ENCODE measurements around the gene DGKB.

DGKB gene

DNA sequence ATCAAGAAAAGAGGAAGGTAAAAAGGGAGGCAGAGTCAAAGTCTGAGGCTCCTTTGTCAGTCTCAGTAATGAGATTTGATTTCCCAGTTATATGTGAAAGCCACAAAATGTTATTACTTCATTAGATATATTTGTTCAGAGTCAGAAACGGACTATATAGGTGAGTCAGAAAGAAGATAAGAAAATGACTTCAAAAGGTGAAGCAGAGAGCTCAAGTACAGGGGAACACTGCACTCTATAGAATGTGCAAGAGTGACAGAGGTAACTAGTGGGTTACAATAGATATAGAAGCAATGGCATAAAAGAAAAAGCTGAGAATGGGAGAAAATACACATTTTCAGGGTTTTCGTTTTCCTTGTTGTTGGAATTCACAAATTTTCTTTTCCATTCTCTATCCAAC is 43.3 kb downstream of the DGKB start:
- DNase-seq (ENCODE audit: low spot score), result no peak

- no peak for DNase-seq (ENCODE audit: low spot score)
Measured at GRCh38 chr7:14858866-14859265, 43.7 kb downstream of the DGKB start.

DNA sequence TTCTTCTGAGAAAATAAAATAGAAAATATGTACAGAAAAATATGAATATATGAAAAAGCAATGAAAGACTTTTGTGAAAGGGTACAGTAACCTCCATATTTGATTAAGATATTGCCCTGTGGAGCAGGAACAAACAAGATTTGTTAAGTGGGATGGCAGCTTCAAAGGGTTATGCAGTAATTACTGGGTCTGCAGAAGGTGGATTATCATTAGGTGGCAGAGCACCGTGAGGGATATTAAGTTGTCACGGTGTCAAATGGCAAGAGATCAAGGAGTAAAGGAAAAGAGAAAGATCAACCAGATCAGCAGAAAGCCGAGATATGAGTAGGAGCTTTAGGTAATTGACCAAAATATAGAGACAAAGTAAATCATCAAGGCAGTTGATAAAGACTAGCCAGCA is 44.1 kb downstream of the DGKB start:
- DNase-seq (ENCODE audit: low spot score), result no peak

DNA sequence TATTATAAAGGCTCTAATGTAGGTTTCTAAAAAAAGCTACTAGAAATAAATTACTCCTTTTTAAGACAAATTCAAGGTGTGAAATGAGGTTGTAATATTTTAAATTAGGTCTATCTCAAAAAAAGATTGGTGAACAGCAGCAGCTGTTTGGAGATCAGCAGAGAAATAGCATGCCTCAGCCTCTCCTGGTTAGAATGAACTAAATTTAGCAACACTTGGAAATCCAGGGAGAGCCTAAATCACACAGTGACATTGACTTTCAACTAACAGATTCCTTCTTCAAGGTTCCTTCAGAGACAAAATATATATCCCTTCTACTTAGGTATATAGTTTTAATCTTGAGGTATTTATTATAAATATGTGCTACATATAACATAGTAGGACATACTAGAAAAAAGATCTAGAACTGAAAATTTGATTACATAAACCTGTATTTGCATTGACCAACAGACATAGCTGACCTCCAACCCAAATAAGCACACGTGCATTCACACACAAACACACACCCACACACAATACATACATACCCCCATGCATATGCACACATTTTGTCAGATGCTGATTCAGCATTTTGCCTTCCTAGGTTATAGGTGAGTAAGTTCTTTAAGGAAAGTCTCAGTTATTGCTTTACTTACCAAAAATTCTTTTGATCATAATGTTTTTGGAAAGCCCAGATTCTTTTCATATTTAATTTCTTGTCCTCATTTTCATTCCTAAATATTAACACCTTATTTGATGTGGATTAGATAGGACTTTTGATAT is 47.3 kb downstream of the DGKB start:
- DNase-seq (ENCODE audit: low spot score), result no peak

DNA sequence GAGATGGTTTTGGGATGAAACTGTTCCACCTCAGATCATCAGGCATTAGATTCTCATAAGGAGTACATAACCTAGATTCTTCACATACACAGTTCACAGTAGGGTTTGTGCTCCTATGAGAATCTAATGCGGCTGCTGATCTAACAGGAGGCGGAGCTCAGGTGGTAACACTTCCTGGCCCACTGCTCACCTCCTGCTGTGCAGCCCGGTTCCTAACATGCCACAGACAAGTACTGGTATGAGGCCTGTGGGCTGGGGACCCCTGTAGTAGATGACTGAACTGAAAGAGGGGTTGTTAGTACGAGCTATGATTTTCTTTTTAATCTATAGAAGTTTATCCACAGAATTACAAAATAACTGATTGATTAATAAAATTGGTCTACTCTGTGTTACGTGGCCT is 48.1 kb downstream of the DGKB start:
- DNase-seq (ENCODE audit: low spot score), result no peak

- DNase-seq (ENCODE audit: low spot score), result no peak
Measured at GRCh38 chr7:14851610-14852009, 50.9 kb downstream of the DGKB start.

DNA sequence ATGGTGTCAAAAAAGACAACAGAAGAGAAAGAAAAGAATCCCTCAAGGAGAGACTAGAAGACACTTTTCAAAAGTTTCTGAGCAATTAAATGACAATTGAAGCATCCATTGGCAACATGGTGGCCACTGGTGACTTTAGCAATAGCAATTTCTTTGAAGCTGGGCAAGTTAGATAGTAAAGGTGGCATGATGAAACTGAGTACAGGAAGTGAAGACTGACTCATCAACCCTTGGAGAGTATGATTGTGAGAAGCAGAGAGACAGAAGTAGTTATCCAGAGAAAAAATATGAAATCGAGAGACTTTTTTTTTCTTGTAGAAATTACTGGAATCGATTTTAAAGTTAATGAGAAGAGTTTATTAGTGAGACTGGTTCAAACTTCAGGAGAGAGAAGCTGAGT is 52.5 kb downstream of the DGKB start:
- no peak for DNase-seq (ENCODE audit: low spot score)

DNA sequence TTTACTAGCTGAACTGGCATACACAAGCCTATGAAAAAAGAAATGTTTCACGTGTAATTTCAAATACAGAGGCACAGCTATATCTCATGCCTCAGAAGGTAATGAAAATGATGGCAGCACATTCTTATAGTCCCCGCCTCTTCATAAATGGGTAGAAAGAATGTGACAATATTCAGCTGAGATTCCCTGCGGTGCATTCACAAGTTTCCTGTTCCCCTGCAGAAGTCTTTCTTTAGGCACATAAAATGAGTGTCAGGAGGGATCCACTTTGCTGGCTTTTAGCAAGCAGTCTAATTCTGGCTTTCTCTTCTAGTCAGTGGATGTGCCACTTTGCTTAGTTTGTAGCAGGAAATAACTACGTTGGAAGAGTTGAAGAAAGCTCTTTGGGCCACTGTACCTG is 56.1 kb downstream of the DGKB start:
- no peak for DNase-seq (ENCODE audit: low spot score)

DNA sequence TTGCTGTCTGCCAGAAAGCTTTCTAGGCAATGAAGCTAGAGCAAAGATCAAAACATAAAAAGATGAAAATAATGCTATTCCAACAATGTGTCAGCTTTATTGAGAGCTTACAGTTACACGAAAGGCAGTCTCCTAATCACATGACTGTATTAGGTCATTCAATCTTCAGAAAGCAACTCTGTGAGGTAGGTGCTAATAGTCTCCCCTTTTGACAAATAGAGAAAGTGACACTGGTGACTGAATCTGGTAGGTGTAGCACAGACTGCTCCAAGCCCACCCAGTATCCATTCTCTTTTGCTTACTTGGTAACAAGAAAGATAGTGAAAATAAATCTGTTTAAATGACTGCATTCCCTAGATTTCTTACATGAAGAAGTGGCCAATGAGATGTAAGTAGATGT is 58.8 kb downstream of the DGKB start:
- no peak for DNase-seq (ENCODE audit: low spot score)

- no peak for DNase-seq (ENCODE audit: low spot score)
Measured at GRCh38 chr7:14842523-14842922, 60.0 kb downstream of the DGKB start.

GRCh38 chr7:14841869-14842268 is 60.7 kb downstream of the DGKB start:
- no peak for DNase-seq (ENCODE audit: low spot score)

DNA sequence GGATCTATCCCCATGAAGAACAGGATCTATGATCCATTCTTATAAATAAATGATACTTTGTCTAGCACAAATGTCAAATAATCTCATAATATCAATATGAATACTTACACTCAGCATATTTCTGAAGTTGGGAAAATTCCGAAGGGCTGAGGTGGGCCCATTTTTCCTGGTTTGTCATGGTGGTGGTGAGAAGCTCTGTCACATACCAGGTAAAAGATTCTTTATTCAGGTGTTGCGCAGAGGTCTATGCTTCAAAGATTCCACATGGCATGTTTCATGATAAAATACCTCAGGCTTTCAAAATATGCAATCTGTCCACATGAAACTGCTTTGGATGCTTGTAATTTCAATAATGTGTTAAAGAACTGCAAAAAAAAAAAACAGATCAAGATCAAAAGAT is 61.5 kb downstream of the DGKB start:
- no peak for DNase-seq (ENCODE audit: low spot score)

GRCh38 chr7:14839307-14839706 is 63.2 kb downstream of the DGKB start:
- no peak for DNase-seq (ENCODE audit: low spot score)

- DNase-seq (ENCODE audit: low spot score), result no peak
Measured at GRCh38 chr7:14837216-14837615, 65.3 kb downstream of the DGKB start.

GRCh38 chr7:14836571-14837189 is 65.9 kb downstream of the DGKB start:
- no peak for DNase-seq (ENCODE audit: low spot score)

DNA sequence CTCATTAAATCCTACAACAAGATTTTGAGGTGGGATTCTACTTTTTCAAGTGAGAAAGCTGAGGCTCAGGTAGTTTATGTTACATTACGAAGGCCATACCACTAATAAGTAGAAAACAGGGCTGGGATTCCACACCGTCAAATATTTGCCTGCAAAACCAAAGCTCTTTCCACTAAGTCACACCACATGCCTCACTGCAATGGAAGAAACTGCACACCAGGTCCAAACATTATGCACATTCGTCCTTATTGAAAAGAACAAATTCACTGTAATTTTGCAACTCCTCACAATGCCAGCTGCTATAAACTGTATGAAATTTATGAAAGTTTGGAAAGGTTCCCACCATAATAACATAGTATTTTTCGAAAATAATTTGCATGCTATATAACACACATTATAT is 66.5 kb downstream of the DGKB start:
- DNase-seq (ENCODE audit: low spot score), result no peak

GRCh38 chr7:14835384-14835783 is 67.2 kb downstream of the DGKB start:
- no peak for DNase-seq (ENCODE audit: low spot score)

DNA sequence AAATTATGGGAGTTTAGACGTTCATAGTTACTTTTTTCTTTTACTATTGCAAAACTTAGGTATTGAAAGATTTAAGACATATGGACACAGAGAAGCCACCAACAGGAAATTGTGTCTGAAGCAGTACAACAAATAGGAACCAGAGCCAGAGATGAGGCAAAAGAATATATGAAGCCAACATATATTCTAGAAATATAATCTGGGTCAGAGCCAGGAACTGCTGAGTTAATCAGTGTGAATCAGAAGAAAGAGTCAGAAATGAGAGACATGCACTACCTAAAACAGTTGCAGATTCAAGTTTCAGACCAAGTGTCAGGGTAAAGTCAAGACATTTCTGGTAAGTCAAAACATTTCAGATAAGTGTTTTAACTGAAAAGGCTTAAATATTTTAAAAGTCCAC is 67.7 kb downstream of the DGKB start:
- no peak for DNase-seq (ENCODE audit: low spot score)

GRCh38 chr7:14834456-14834855 is 68.1 kb downstream of the DGKB start:
- DNase-seq (ENCODE audit: low spot score), result no peak

- no peak for DNase-seq (ENCODE audit: low spot score)
Measured at GRCh38 chr7:14833707-14834106, 68.8 kb downstream of the DGKB start.

DNA sequence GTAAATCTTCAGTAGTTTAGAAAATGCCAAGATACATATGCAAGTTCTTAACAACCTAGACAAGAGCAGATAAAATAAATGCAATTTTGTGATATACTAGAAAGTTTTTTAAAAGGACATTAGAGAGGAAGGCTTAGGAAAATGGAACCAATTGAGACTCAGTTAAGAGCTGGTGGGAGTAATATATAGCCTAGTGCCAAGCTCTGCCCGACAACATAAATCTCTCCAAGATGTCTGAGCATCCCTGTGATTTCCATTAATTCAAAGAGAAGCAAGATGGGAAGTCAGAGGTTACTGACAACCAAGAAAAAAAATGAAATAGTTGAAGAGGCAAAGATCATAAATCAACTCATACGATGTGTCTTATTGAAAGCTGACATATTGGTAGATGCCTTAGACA is 74.5 kb downstream of the DGKB start:
- DNase-seq (ENCODE audit: low spot score), result no peak

- no peak for DNase-seq (ENCODE audit: low spot score)
Measured at GRCh38 chr7:14826426-14826825, 76.1 kb downstream of the DGKB start.

GRCh38 chr7:14825912-14826311 is 76.6 kb downstream of the DGKB start:
- no peak for DNase-seq (ENCODE audit: low spot score)

- DNase-seq (ENCODE audit: low spot score), result no peak
Measured at GRCh38 chr7:14822481-14822854, 80.1 kb downstream of the DGKB start.

Data from CD4-positive, alpha-beta T cell treated with Interleukin-6 at 100 ng/mL for 8 hours (primary cell).